ENCODE results near the gene RRAGC. TPM values are rescaled to one million over a fixed set of nuclear protein-coding genes. Genes with fewer than 3 reads are reported as not detected.

The RRAGC gene
- total RNA-seq, 1 experiment from 2014 or later, result 10.1 TPM

Other genes with a start within 250 kb of the RRAGC start
- gene MYCBP, start 13.6 kb upstream of the RRAGC start, total RNA-seq (2014; rRNA removed; shearing (Covaris generic)), result 56.9 and 60.0 TPM in 2 replicates
- gene GJA9, start 21.8 kb upstream of the RRAGC start, total RNA-seq (2014; rRNA removed; shearing (Covaris generic)), result not detected in 2 replicates
- gene RHBDL2, start 82.1 kb upstream of the RRAGC start, total RNA-seq (2014; rRNA removed; shearing (Covaris generic)), result 0.80 and 1.4 TPM in 2 replicates
- 66.7 and 75.8 TPM in 2 replicates for gene AKIRIN1, start 131.5 kb upstream of the RRAGC start, total RNA-seq (2014; rRNA removed; shearing (Covaris generic))
- 1,230 and 1,593 TPM in 2 replicates for gene NDUFS5, start 166.6 kb upstream of the RRAGC start, total RNA-seq (2014; rRNA removed; shearing (Covaris generic))

All from Daoy (cell line).